Activated CD4-positive, alpha-beta T cell treated with anti-CD3 and anti-CD28 coated beads, Interleukin-10, Interleukin-2, amounts not matched to agents 100 ng/mL and 50 ng/mL, durations not matched to agents 16 hours and 8 hours (primary cell): ENCODE measurements around the gene RPL32.
"Not testable (repeated sequence)": the region's sequence is repeated elsewhere in the genome, so short reads cannot be mapped to it uniquely, and the experiment has no call there.

ENCODE experiments used
- DNase-seq: peaks from one replicate; pipeline ENCODE4 v3.0.0-alpha.2; 2020

Gene RPL32

GRCh38 chr3:12807066-12807465 is 34.3 kb downstream of the RPL32 start:
- no peak for DNase-seq

DNA sequence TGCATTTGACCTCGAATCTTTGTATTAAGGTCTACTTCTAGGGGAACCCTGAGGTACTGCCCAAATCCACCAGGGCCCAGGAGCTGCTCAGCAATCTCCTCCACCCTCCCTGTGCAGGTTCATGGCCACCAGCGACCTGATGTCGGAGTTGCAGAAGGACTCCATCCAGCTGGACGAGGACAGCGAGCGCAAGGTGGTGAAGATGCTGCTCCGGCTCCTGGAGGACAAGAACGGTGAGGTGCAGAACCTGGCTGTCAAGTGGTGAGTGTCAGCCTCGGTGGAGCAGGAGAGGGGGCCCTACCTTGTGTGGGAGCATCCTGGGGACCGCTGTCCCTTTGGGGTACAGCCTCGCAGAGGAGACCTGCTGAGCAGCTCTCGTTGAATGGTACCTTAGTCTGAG is 38.0 kb downstream of the RPL32 start:
- no peak for DNase-seq

GRCh38 chr3:12799525-12800440 is 41.6 kb downstream of the RPL32 start:
- no peak for DNase-seq

- DNase-seq = no peak
Observed at GRCh38 chr3:12798559-12799179, 42.7 kb downstream of the RPL32 start.

DNA sequence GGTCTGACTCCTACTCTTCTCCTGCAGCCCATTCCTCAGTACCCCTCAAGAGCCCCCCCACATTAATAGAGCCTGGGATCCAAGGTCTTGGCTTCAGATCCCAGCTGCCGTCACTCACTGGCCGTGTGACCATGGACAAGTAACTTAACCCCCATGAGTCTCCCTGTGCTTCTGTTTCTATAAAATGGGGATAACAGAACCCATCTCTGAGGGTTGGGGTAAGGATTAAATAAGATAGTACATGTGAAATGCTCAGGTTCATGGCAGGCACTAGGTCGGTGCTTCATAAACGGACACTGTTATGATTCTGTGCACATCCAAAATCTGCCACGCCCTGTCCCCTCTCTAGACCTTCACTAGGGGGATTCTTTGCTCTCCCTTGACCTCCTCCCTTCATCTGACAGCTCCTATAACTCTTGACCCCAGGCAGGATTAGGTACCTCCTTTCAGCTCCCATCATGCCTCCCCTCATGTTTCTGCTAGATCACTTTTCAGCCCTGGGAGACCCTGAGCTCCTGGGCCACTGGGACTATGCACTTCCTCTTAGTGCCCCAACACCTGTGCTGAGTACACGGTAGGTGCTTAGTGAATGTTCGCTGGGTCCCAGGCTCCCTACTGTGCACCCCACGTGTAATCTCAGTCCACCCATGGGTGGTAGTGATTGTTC is 43.3 kb downstream of the RPL32 start:
- no peak for DNase-seq

DNA sequence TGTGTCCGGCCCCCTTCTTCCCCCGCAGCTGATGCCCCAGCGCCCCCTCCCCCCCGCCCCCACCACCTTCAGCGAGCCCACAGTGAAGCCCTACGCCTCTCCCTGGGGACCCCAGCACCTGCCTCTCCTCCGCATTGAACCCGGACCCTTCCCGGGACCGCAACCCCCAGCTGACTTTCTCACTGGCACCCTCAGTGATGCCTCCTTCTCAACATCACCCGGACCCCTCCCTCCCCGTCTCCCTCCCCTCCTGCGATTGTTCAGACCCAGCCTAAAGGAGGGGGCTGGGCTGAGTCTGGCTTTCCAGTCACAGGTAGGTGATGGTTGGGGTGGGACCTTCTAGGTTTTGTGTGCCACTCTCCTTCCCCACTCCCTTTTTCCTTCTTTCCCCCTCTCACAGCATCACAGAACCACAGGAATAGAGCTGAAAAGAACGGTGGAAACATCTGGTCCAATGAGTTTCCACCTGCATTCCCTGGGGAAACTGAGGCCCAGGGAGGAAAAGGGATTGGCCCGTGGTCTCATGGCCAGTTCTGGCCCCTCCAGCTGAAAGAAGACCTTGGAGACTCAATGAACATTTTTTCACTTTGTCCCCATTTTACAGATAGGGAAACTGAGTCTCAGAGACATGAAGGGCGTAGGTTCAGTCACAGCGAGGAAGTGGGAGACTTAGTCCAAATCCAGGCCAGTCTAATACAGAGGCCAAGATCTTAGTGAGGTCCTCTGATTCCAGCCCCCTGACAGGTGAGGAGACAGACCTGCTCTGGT is 44.1 kb downstream of the RPL32 start:
- DNase-seq = no peak

- DNase-seq = no peak
Observed at GRCh38 chr3:12796171-12797123, 44.9 kb downstream of the RPL32 start, which contains the start of gene CAND2. Gene CAND2 (plus strand): TSS chr3:12796680. CDS start chr3:12796721, 41 bp downstream.

DNA sequence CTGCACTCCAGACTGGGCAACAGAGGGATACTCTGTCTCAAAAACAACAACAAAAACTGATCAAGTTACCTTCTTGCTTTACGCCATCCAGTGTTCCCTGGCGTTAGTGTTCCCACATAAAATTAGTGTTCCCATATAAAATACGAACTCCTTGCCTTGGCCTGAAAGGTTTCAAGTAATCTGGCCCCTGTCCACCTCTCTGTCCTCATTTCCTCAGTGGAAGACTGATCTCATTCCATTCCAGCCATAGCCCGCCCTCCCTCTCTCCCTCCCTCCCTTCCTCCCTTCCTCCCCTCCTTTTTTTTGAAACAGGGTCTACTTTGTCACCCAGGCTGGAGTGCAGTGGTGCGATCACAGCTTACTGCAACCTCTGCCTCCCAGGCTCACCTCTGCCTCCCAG is 47.7 kb downstream of the RPL32 start:
- no peak for DNase-seq

DNA sequence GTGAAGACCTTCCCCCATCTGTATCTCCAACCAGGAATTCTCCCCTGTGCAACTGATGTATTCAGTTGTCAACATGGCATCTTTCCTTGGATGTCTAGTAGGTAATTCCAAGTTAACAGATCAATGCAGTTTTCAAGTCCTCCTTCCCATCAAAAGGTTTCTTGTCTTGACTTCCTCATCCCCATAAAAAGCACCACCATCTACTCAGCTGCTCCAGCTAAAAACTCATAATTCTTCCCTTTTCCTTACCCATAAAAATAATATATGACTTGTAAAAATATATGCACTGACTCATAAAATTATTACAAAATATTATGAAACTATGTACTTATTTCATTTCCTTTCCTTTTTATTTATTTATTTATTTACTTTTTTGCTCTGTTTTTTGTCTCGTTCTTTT is 49.9 kb downstream of the RPL32 start:
- DNase-seq = no peak

DNA sequence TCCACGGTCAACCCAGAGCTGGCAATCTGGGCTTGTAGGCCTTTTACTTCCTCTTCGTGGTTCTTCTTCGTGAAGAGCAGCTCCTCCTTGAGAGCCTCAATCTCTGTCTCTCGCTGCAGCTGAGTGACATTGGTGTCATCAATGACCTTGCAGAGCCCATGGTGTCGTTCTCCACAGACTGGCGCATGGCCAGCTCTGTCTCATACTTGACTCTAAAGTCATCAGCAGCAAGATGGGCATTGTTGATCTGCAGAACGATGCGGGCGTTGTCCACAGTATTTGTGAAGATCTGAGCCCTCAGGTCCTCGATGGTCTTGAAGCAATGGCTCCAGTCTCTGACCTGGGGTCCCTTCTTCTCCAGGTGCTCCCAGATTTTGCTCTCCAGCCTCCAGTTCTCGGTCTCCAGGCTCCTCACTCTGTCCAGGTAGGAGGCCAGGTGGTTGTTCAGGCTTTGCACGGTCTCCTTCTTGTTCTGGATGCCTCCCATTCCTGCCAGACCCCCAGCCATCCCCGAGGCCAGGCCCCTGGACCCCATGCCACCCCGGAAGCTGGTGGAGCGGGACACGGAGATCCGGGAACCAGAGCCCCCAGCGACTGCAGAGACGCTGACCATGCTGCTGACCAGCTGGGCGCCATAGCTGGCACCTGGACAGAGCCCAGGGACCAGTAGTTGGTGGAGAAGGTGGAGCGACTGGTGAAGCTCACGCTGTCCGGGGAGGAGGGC is 53.2 kb downstream of the RPL32 start:
- not testable (repeated sequence) for DNase-seq

GRCh38 chr3:12787346-12787745 is 54.0 kb downstream of the RPL32 start:
- DNase-seq = peak; percentile 56

DNA sequence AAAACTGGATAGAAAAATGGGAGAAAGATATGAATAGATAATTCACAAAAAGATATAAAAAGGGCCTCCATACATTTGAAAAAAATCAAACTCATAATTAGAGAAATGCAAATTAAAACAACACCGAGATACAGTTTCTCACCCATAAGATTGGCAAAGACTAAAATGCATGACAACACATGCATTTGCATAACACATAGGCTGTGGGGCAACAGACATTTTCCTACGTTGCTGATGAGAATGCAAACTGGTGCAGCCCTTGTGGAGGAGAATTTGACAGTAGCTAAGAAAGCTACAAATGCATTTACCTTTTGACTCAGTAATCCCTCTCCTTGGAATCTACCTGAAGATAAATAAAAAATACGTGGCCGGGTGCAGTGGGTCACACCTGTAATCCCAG is 56.3 kb downstream of the RPL32 start:
- DNase-seq = no peak
